Neural progenitor cell (in vitro differentiated cells): ENCODE measurements around the gene DNAH10. TPM values are rescaled to one million over a fixed set of nuclear protein-coding genes. Genes with fewer than 3 reads are reported as not detected.

Source experiments
- DNase-seq: peaks from one replicate; pipeline ENCODE4 v3.0.0-alpha.2; 2016; ENCODE audit warnings: low spot score
- H2AFZ ChIP-seq: fragments of 200-600 bp; sonication (generic); replicated peaks from 2 replicates; pipeline ENCODE4 v1.6.1; 2016; ENCODE audit warnings: antibody characterized with exemption
- H3F3A ChIP-seq: fragments of 200-600 bp; sonication (generic); 2 replicates; pipeline ENCODE4 v1.6.1; 2016; ENCODE audit warnings: antibody characterized with exemption, low read depth
- H3K27ac ChIP-seq: fragments of 200-600 bp; sonication (generic); 2 replicates; pipeline ENCODE4 v1.5.1; 2016; ENCODE audit warnings: mild to moderate bottlenecking
- H3K27me3 ChIP-seq: fragments of 200-600 bp; sonication (generic); 2 replicates; pipeline ENCODE4 v1.6.1; 2016; ENCODE audit warnings: mild to moderate bottlenecking, moderate library complexity
- H3K36me3 ChIP-seq: fragments of 200-600 bp; sonication (generic); 2 replicates; pipeline ENCODE4 v1.5.1; 2016
- H3K4me1 ChIP-seq: fragments of 200-600 bp; sonication (generic); 2 replicates; pipeline ENCODE4 v1.6.1; 2016; ENCODE audit warnings: mixed run types
- H3K4me2 ChIP-seq: fragments of 200-600 bp; sonication (generic); 2 replicates; pipeline ENCODE4 v1.6.1; 2016
- H3K4me3 ChIP-seq: fragments of 200-600 bp; sonication (generic); 2 replicates; pipeline ENCODE4 v1.5.1; 2016
- H3K79me2 ChIP-seq: fragments of 200-600 bp; sonication (generic); 2 replicates; pipeline ENCODE4 v1.6.1; 2016; ENCODE audit warnings: low read depth
- H3K9ac ChIP-seq: fragments of 200-600 bp; sonication (generic); 2 replicates; pipeline ENCODE4 v1.6.1; 2016
- H3K9me3 ChIP-seq: fragments of 200-600 bp; sonication (generic); 2 replicates; pipeline ENCODE4 v1.5.1; 2016; ENCODE audit warnings: low read depth
- H4K20me1 ChIP-seq: fragments of 200-600 bp; sonication (generic); 2 replicates; pipeline ENCODE4 v1.6.1; 2016; ENCODE audit warnings: low read depth
- H3K27ac Mint-ChIP-seq: 3 replicates; pipeline ENCODE4 v1.8.0; 2021; ENCODE audit warnings: mixed read lengths
- H3K27me3 Mint-ChIP-seq: 2 replicates; pipeline ENCODE4 v1.8.0; 2022; ENCODE audit warnings: low read depth, mild to moderate bottlenecking, inconsistent platforms, moderate library complexity, mixed read lengths; ENCODE audit not compliant: insufficient read depth
- H3K36me3 Mint-ChIP-seq: 3 replicates; pipeline ENCODE4 v1.8.0; 2021; ENCODE audit warnings: mixed read lengths
- H3K4me1 Mint-ChIP-seq: 3 replicates; pipeline ENCODE4 v1.8.0; 2021; ENCODE audit warnings: mixed read lengths
- H3K4me3 Mint-ChIP-seq: 3 replicates; pipeline ENCODE4 v1.8.0; 2021; ENCODE audit warnings: mild to moderate bottlenecking, moderate library complexity, mixed read lengths
- H3K9me3 Mint-ChIP-seq: 3 replicates; pipeline ENCODE4 v1.8.0; 2020; ENCODE audit warnings: mixed read lengths
- CTCF ChIP-seq: fragments of 200-600 bp; sonication (generic); IDR thresholded peaks from 2 replicates; pipeline ENCODE4 v1.5.1; 2017; ENCODE audit warnings: antibody characterized with exemption, mild to moderate bottlenecking
- EZH2 ChIP-seq: fragments of 200-600 bp; sonication (generic); IDR thresholded peaks from 2 replicates; pipeline ENCODE4 v1.6.1; 2017; ENCODE audit warnings: antibody characterized with exemption, mild to moderate bottlenecking, moderate library complexity
- EZH2phosphoT487 ChIP-seq: fragments of 200-600 bp; sonication (generic); IDR thresholded peaks from 2 replicates; pipeline ENCODE4 v1.6.1; 2017; ENCODE audit warnings: antibody characterized with exemption
- total RNA-seq: library from RNA; depleted of rRNA; stranded (reverse); fragments of >200 nt; gene quantifications from 2 replicates; pipeline ENCODE4 v1.2.3, GENCODE V29; 2015; ENCODE audit warnings: low replicate concordance

The DNAH10 gene
- total RNA-seq, 1 donor from 2014 or later: 0.26 TPM

DNA sequence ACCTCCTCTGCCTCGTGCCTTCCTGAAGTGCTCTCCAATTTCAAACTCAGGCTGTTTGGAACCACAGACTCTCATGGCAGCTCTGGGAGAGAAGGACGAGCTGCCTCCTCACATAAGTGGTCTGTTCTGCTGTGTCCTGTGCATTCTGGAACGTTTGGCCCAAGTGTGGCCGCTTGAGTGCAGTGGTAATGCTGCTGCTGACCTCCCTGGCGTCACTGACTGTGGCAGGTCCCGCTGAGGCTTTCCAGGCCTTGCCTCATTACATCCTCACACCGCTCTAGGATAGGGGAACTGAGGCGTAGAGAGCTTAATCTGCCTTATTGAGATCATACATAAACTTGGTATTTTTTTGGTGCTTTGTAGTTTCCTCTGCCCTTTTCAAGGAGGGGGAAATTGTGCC is 196.4 kb downstream of the DNAH10 start:
- Histone ChIP-seq H2AFZ (no peak overlapping the region), H3K4me3 (no peak overlapping the region), H3K4me1 (peaks cover 2% of the 10 kb centered on the region), H3K9me3 (no peaks in the 10 kb centered on the region), H3K27me3 (peaks cover 98% of the 10 kb centered on the region), H3K36me3 (no peaks in the 10 kb centered on the region), H3K79me2 (no peaks in the 10 kb centered on the region), H3F3A (peaks cover 4% of the 10 kb centered on the region), H3K9ac (no peak overlapping the region), H3K27ac (no peak overlapping the region), H4K20me1 (peaks cover 43% of the 10 kb centered on the region), H3K4me2 (no peak overlapping the region)
- Mint-ChIP-seq H3K27ac (no peak overlapping the region), H3K36me3 (no peaks in the 10 kb centered on the region), H3K4me3 (no peak overlapping the region), H3K9me3 (no peaks in the 10 kb centered on the region), H3K4me1 (peaks cover 14% of the 10 kb centered on the region), H3K27me3 (no peaks in the 10 kb centered on the region)
- no peak for TF ChIP-seq EZH2phosphoT487
- TF ChIP-seq EZH2: no peak
- no peak for TF ChIP-seq CTCF
- DNase-seq: no peak

GRCh38 chr12:123958876-123959275 is 196.8 kb downstream of the DNAH10 start:
- no peaks in the 10 kb centered on the region for H3K36me3 ChIP-seq
- no peaks in the 10 kb centered on the region for H3K9me3 ChIP-seq
- peaks cover 15% of the 10 kb centered on the region for H3K4me1 Mint-ChIP-seq
- H3K27ac ChIP-seq: no peak overlapping the region
- no peak for TF ChIP-seq CTCF
- no peak for TF ChIP-seq EZH2
- TF ChIP-seq EZH2phosphoT487: no peak
- H3K36me3 Mint-ChIP-seq: no peaks in the 10 kb centered on the region
- no peak overlapping the region for H3K9ac ChIP-seq
- no peak overlapping the region for H2AFZ ChIP-seq
- DNase-seq: peak; percentile 40
- peaks cover 47% of the 10 kb centered on the region for H4K20me1 ChIP-seq
- H3K4me3 Mint-ChIP-seq: no peak overlapping the region
- H3K4me2 ChIP-seq: no peak overlapping the region
- peaks cover 98% of the 10 kb centered on the region for H3K27me3 ChIP-seq
- H3K27me3 Mint-ChIP-seq: no peaks in the 10 kb centered on the region
- no peaks in the 10 kb centered on the region for H3K9me3 Mint-ChIP-seq
- H3K4me3 ChIP-seq: no peak overlapping the region
- peaks cover 4% of the 10 kb centered on the region for H3K4me1 ChIP-seq
- no peaks in the 10 kb centered on the region for H3K79me2 ChIP-seq
- no peak overlapping the region for H3K27ac Mint-ChIP-seq
- peaks cover 5% of the 10 kb centered on the region for H3F3A ChIP-seq

GRCh38 chr12:123960029-123960735 is 198.1 kb downstream of the DNAH10 start:
- Histone ChIP-seq H4K20me1 (peaks cover 59% of the 10 kb centered on the region), H2AFZ (no peak overlapping the region), H3K4me1 (peaks cover 4% of the 10 kb centered on the region), H3K27me3 (peaks cover 98% of the 10 kb centered on the region), H3K9ac (no peak overlapping the region), H3K4me2 (no peak overlapping the region), H3K4me3 (no peak overlapping the region), H3K27ac (no peak overlapping the region), H3K36me3 (no peaks in the 10 kb centered on the region), H3K79me2 (no peaks in the 10 kb centered on the region), H3K9me3 (no peaks in the 10 kb centered on the region), H3F3A (peaks cover 5% of the 10 kb centered on the region)
- no peak overlapping the region for H3K27ac Mint-ChIP-seq
- peaks cover 15% of the 10 kb centered on the region for H3K4me1 Mint-ChIP-seq
- no peak overlapping the region for H3K4me3 Mint-ChIP-seq
- no peaks in the 10 kb centered on the region for H3K9me3 Mint-ChIP-seq
- H3K27me3 Mint-ChIP-seq: no peaks in the 10 kb centered on the region
- H3K36me3 Mint-ChIP-seq: no peaks in the 10 kb centered on the region
- TF ChIP-seq CTCF: no peak
- no peak for TF ChIP-seq EZH2phosphoT487
- no peak for TF ChIP-seq EZH2
- no peak for DNase-seq
